AG04450 (cell line): Measurements from ENCODE around the gene ZFHX3. TPM values are rescaled to one million over a fixed set of nuclear protein-coding genes. Genes with fewer than 3 reads are reported as not detected.
"Not testable (repeated sequence)": the region's sequence is repeated elsewhere in the genome, so short reads cannot be mapped to it uniquely, and the experiment has no call there.

ENCODE experiments used
- CTCF ChIA-PET: fragments of 300-600, 350-600 bp; formaldehyde crosslinking; extraction: SDS; loops from one replicate; lab custom pipeline; 2022; ENCODE audit warnings: antibody characterized with exemption, inconsistent platforms; lab: Charles Lee
- POLR2A ChIA-PET: fragments of 350-600 bp; formaldehyde crosslinking; extraction: SDS; loops from one replicate; lab custom pipeline; 2021; ENCODE audit warnings: antibody characterized with exemption, inconsistent platforms; lab: Yijun Ruan, JAX
- DNase-seq: peaks from one replicate; pipeline ENCODE4 v3.0.0-alpha.2; 2011; ENCODE audit warnings: low read depth, low spot score
- H3K27ac ChIP-seq: one replicate; pipeline ENCODE4 v1.5.1; 2012; ENCODE audit warnings: low read depth, low read length, control low read depth
- H3K27me3 ChIP-seq: one replicate; pipeline ENCODE4 v1.6.0; 2012; ENCODE audit warnings: low read length; ENCODE audit not compliant: control insufficient read depth, insufficient read depth
- H3K4me3 ChIP-seq: 2 replicates; pipeline ENCODE4 v1.5.1; 2011; ENCODE audit warnings: mild to moderate bottlenecking, low read depth, low read length, control low read depth
- H3K9me3 ChIP-seq: 2 replicates; pipeline ENCODE4 v1.5.1; 2012; ENCODE audit warnings: low read length; ENCODE audit not compliant: control insufficient read depth, insufficient read depth
- polyA plus RNA-seq: library from polyadenylated mRNA; depleted of rRNA; stranded (reverse); fragments of >200 nt; gene quantifications from 2 replicates; pipeline ENCODE4 v1.2.3, GENCODE V29; 2011
- TF ChIP-seq, protein P1 (sequence below): IDR thresholded peaks from 2 replicates; pipeline ENCODE4 v1.5.1; 2011; ENCODE audit warnings: low read depth, low read length, control low read depth, inconsistent platforms

The ZFHX3 gene
- polyA plus RNA-seq, 1 experiment, result 3.3 TPM

DNA sequence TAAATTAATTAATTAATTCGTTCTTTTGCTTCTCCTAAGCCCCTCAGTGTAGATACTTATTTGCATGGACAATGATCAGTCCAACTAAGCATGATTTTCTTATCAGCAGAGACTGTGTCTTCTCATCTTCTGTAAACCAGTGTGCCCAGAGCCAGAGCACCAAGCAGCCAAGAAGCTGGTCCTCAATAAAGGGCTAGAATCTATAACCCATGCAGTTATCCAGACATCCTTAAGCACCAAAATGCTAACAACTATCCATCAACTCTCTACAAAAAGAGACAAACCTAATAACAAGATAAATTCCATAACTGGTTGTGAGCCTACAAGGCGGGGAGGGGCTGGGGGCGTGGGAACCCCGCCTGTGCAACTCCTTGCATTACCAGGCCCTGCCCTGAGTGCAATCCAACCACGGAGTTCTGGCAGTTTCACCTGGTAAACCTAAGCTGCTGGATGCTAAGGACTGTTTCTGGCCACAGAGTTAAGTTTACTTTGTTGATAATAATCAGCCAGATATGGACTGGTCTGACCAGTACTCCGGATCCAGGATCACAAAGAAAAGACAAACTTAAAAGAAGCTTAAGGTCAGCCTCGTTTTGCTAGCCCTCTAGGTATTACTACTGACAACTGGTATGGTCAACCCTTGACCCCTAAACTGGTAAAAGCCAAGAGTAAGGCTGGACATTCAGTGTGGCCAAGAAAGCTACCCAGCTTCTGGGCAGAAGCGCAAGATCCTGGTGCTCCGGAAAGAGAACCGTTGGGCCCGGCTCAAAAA lies 51.5 kb downstream of the ZFHX3 start:
- H3K27me3 ChIP-seq, result no peaks in the 10 kb centered on the region

GRCh38 chr16:72995882-72996270 lies 52.1 kb downstream of the ZFHX3 start:
- H3K9me3 ChIP-seq, H3K27me3 ChIP-seq, DNase-seq, H3K4me3 ChIP-seq, POLR2A ChIA-PET, H3K27ac ChIP-seq: not testable (repeated sequence)
- CTCF ChIA-PET, result interaction anchor here (0.5 to 1.0 kb wide), 5 partner anchors 16 to 345 kb away, joined by 3 to 4 read pairs (median 3); no protein-coding TSS in a partner anchor

More for the DNA sequence above, 51.5 kb downstream of the ZFHX3 start:
- H3K4me3 ChIP-seq, result no peak overlapping the region
- TF ChIP-seq, protein P1, sequence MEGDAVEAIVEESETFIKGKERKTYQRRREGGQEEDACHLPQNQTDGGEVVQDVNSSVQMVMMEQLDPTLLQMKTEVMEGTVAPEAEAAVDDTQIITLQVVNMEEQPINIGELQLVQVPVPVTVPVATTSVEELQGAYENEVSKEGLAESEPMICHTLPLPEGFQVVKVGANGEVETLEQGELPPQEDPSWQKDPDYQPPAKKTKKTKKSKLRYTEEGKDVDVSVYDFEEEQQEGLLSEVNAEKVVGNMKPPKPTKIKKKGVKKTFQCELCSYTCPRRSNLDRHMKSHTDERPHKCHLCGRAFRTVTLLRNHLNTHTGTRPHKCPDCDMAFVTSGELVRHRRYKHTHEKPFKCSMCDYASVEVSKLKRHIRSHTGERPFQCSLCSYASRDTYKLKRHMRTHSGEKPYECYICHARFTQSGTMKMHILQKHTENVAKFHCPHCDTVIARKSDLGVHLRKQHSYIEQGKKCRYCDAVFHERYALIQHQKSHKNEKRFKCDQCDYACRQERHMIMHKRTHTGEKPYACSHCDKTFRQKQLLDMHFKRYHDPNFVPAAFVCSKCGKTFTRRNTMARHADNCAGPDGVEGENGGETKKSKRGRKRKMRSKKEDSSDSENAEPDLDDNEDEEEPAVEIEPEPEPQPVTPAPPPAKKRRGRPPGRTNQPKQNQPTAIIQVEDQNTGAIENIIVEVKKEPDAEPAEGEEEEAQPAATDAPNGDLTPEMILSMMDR, result no peak
- peaks cover 10% of the 10 kb centered on the region for H3K9me3 ChIP-seq
- no peak overlapping the region for H3K27ac ChIP-seq
- CTCF ChIA-PET, result interaction anchor here (0.6 to 1.1 kb wide), 3 partner anchors 163 to 434 kb away, joined by 3 to 4 read pairs (median 3); no protein-coding TSS in a partner anchor
- POLR2A ChIA-PET, result no interaction called here
- no peak for DNase-seq

GRCh38 chr16:72995151-72995881 lies 52.6 kb downstream of the ZFHX3 start:
- no peak overlapping the region for H3K4me3 ChIP-seq
- no peaks in the 10 kb centered on the region for H3K27me3 ChIP-seq
- H3K27ac ChIP-seq, result no peak overlapping the region
- no peak for DNase-seq
- no peaks in the 10 kb centered on the region for H3K9me3 ChIP-seq
- TF ChIP-seq, protein P1, result peak; percentile 50
- ChIA-PET POLR2A (no interaction called here), CTCF (interaction anchor here (0.5 to 1.0 kb wide), 5 partner anchors 15 to 345 kb away, joined by 3 to 5 read pairs (median 4); no protein-coding TSS in a partner anchor)

- Histone ChIP-seq H3K4me3 (no peak overlapping the region), H3K27ac (no peak overlapping the region), H3K27me3 (no peaks in the 10 kb centered on the region), H3K9me3 (no peaks in the 10 kb centered on the region)
- no peak for DNase-seq
- CTCF ChIA-PET, result no interaction called here
- TF ChIP-seq, protein P1, result no peak
- POLR2A ChIA-PET, result no interaction called here
Measured at GRCh38 chr16:72992142-72992601, 55.8 kb downstream of the ZFHX3 start.

DNA sequence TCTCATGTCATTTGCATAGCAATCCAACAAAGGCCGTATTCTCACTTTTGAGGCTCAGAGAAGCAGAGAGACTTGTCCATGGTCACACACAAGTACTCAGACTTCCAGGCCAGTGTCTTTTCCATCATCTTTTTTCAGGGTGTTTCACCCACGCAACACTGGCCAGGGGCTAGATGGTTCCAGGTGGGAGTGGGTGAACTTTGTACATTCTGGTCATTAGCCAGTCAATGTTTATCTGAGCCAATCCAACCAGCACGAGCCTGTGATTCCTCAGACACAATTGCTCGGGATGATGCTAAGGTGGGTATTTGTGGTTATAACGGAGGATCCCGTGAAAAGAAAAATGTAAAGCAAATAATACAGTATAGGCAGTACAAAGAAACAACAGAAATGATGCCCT lies 56.3 kb downstream of the ZFHX3 start:
- no peak overlapping the region for H3K27ac ChIP-seq
- H3K27me3 ChIP-seq, result no peaks in the 10 kb centered on the region
- no peaks in the 10 kb centered on the region for H3K9me3 ChIP-seq
- TF ChIP-seq, protein P1, result no peak
- ChIA-PET CTCF (no interaction called here), POLR2A (no interaction called here)
- H3K4me3 ChIP-seq, result no peak overlapping the region
- DNase-seq, result no peak
